Measurements from ENCODE around the gene KIAA0930.

Gene KIAA0930

DNA sequence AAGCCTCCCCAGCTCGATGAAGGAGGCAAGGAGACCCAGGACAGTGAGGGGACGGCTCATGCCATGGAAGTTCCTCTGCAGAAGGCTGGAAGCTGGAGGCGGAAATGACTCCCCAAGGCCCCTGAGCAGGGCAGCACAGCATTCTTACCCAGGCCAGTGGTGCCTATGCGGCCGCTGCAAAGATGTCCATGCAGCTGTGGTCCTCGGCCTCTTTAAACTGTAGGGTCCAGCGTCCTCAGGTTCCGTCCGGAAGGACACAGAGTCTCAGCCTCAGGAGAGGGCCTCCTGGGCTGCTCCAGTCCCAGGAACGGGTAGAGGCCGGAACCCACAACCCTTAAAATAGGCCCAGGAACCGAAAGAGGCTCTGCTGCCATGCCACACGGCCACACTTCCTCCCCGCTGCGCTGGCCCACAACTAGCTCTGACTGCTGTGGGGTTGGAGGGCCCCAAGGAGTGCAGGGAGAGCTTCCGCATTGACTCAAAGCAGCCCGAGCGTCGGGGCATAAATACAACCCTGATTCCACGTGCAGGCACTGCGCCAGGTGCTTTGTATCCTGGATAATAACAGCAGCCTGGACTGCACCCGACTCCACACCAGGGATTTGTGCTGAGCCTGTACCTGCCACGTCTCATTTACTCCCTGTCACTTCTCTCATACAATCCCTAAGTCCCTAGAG, 5.5 kb downstream of the KIAA0930 start:
- DNase-seq (ENCODE audit: low read depth in 2 of 2) = no peak
- H3K4me3 ChIP-seq (replicated peaks in 1 of 2; ENCODE audit: low read depth in 2 of 2, low read length in 2 of 2) = no peak overlapping the region
- TF ChIP-seq, protein P1, sequence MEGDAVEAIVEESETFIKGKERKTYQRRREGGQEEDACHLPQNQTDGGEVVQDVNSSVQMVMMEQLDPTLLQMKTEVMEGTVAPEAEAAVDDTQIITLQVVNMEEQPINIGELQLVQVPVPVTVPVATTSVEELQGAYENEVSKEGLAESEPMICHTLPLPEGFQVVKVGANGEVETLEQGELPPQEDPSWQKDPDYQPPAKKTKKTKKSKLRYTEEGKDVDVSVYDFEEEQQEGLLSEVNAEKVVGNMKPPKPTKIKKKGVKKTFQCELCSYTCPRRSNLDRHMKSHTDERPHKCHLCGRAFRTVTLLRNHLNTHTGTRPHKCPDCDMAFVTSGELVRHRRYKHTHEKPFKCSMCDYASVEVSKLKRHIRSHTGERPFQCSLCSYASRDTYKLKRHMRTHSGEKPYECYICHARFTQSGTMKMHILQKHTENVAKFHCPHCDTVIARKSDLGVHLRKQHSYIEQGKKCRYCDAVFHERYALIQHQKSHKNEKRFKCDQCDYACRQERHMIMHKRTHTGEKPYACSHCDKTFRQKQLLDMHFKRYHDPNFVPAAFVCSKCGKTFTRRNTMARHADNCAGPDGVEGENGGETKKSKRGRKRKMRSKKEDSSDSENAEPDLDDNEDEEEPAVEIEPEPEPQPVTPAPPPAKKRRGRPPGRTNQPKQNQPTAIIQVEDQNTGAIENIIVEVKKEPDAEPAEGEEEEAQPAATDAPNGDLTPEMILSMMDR (IDR thresholded peaks at IDR 0.05; ENCODE audit: low read depth, low read length) = no peak

DNA sequence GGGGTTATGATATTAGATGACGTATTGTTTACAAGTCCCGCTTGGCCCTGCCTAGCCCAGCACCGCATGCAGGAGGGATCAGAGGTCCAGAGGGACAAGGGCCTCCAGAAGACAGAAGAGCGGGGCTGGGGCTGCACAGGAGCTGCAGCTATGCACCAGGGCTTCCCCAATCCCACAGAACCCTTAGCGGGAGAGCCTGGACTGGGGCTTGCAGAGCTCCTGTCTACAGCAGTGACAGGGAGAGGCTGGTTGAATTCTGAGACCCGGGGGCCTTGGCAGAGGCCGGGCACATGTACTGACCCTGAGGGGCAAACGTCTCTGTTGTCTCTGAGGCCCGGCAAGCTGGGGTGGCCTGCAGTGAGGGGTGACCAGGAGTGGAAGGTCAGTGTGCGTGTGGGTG, 6.9 kb downstream of the KIAA0930 start:
- H3K4me3 ChIP-seq (replicated peaks in 1 of 2; ENCODE audit: low read depth in 2 of 2, low read length in 2 of 2) = no peak overlapping the region
- TF ChIP-seq, protein P1 (IDR thresholded peaks at IDR 0.05; ENCODE audit: low read depth, low read length) = no peak
- no peak for DNase-seq (ENCODE audit: low read depth in 2 of 2)

DNA sequence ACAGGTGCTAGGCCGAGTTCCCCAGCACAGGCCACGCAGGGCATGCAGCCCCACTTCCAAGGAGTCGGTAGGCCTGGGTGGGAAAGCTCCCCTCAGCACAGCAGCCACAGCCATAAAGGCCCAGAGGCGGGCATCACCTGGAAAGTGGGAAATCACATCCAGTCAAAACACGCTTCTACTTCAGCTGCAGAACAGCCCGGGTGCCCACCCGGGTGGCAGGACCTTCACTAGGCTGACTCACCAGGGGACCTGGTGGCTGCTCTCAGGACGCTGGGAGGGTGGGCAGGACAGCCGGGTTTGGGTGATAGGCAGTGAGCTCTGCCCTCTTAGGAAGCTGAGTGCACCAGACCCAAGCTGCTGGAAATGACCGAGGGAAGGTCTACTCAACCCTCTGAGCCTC, 7.3 kb downstream of the KIAA0930 start:
- TF ChIP-seq, protein P1 (IDR thresholded peaks at IDR 0.05; ENCODE audit: low read depth, low read length) = no peak
- no peak for DNase-seq (ENCODE audit: low read depth in 2 of 2)
- no peak overlapping the region for H3K4me3 ChIP-seq (replicated peaks in 1 of 2; ENCODE audit: low read depth in 2 of 2, low read length in 2 of 2)

DNA sequence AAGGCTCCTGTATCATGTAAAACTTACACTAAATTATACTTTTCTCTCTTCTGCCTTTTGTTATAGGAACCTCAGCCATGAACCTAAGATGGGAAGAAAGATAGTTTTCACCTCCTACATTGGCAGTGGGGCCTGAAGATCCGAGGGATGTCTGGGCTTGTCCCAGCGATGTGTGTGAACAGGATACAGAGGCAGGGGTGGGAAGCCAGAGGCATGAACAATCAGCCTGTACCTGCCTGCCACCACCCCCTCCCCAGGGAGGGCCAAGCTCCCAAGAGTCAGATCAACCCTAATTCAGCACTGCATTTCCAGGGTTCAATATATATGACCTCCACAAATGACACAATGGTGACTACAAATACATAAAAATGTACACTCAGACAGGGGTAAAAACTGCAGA, 9.4 kb downstream of the KIAA0930 start:
- DNase-seq (ENCODE audit: low read depth in 2 of 2) = no peak

DNA sequence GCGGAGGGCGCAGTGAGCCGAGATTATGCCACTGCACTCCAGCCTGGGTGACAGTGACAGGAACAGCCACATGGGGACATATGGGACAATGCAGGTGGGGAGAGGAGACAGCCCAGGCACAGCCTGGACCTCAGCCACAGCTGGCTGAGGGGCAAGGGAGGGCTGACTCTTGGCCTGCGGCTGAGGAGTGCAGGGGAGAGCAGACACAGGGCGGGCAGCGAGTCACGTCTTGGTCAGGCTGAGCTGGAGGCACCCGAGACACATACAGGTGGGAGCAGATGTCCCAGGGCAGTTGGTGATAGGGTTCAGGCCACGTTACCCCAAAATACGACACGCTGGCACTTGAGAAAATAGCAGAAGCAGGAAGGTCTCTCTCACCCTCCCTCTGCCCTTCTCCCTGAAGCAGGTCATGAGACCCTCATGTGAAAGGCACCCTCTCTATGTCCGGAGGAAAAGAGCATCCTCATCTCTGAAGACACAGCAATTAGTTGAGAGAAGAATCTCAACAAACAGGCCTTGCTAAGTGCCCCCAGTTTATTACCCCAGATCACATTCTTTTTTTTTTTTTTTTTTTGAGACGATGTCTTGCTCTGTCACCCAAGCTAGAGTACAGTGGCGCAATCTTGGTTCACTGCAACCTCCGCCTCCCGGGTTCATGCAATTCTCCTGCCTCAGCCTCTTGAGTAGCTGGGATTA, 10.5 kb downstream of the KIAA0930 start:
- no peak overlapping the region for H3K4me3 ChIP-seq (replicated peaks in 1 of 2; ENCODE audit: low read depth in 2 of 2, low read length in 2 of 2)
- TF ChIP-seq, protein P1 (IDR thresholded peaks at IDR 0.05; ENCODE audit: low read depth, low read length) = no peak
- DNase-seq (ENCODE audit: low read depth in 2 of 2) = no peak

More for the DNA sequence above, 9.4 kb downstream of the KIAA0930 start:
- no peak overlapping the region for H3K4me3 ChIP-seq (replicated peaks in 1 of 2; ENCODE audit: low read depth in 2 of 2, low read length in 2 of 2)
- TF ChIP-seq, protein P1 (IDR thresholded peaks at IDR 0.05; ENCODE audit: low read depth, low read length) = no peak

DNA sequence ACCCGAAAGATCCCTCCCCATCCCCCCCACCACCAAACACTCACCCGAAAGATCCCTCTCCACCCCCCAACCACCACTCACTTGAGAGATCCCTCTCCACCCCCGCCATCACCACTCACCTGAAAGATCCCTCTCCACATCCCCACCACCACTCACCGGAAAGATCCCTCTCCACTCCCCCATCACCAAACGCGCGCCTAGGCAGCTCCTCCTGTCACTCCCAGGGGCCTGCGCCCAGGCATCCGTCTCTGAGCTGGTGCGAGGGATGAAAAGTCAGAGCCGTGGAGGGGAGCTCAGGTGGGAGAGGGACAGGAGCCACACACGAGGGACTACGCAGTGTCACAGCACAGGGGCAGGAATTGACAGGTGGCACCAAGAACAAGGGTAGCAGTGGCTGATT, 11.5 kb downstream of the KIAA0930 start:
- no peak overlapping the region for H3K4me3 ChIP-seq (replicated peaks in 1 of 2; ENCODE audit: low read depth in 2 of 2, low read length in 2 of 2)
- TF ChIP-seq, protein P1 (IDR thresholded peaks at IDR 0.05; ENCODE audit: low read depth, low read length) = no peak
- no peak for DNase-seq (ENCODE audit: low read depth in 2 of 2)
